Lower leg skin (tissue), 4 donors: ENCODE results near the gene COMT. TPM values are rescaled to one million over a fixed set of nuclear protein-coding genes. Genes with fewer than 3 reads are reported as not detected.

ENCODE experiments used
- DNase-seq, 2 donors: peaks; one replicate each; pipeline ENCODE4 v3.0.0-alpha.2; 2019; ENCODE audit warnings: low spot score in 2 of 2
- H3K4me3 ChIP-seq: fragments of 200-600 bp; sonication (generic); 2 replicates; pipeline ENCODE4 v1.5.1; 2017; ENCODE audit warnings: mild to moderate bottlenecking, low read depth; ENCODE audit not compliant: poor library complexity, severe bottlenecking
- CTCF ChIP-seq, 3 donors: fragments of 450-650 bp; IDR thresholded peaks; one replicate each; pipeline ENCODE4 v1.5.1; 2016; ENCODE audit warnings: antibody characterized with exemption in 3 of 3, mild to moderate bottlenecking in 3 of 3, moderate library complexity in 2 of 3
- POLR2A ChIP-seq, 2 donors: fragments of 450-650 bp; IDR thresholded peaks; one replicate each; pipeline ENCODE4 v1.6.1; 2016 to 2017; ENCODE audit warnings: antibody characterized with exemption in 2 of 2, mild to moderate bottlenecking in 1 of 2, moderate library complexity in 1 of 2
- WGBS, 2 donors: methylation state at CpG; one replicate each; pipeline ENCODE4 v1.1.5; 2018; 5-methylcytosine and 5-hydroxymethylcytosine counted together
- intact Hi-C: fragments of 100-400 bp; cut with DNase I; formaldehyde crosslinking; loops from one replicate; pipeline ENCODE4 v1.15.0; 2023; ENCODE audit warnings: low total_unique reads
- total RNA-seq, 4 donors: library from RNA; depleted of rRNA; stranded (reverse); fragments of >200 nt; gene quantifications; one replicate each; pipeline ENCODE4 v1.1.0, GENCODE V29; 2016

Gene COMT
- total RNA-seq, 4 donors from 2014 or later: 224 to 306 (median 272) TPM

GRCh38 chr22:19977296-19978243 is 36.0 kb downstream of the COMT start:
- no peak for DNase-seq
- H3K4me3 ChIP-seq: no peak overlapping the region
- TF ChIP-seq CTCF (IDR thresholded peaks at IDR 0.05): no peak
- no peak for TF ChIP-seq POLR2A (IDR thresholded peaks at IDR 0.05)
- intact Hi-C loops: no loop called here
- 77 to 84% methylated on average over 25 to 32 of the region's 32 CpGs for WGBS, 2 donors

GRCh38 chr22:19978748-19979147 is 37.2 kb downstream of the COMT start:
- H3K4me3 ChIP-seq: no peak overlapping the region
- TF ChIP-seq CTCF (IDR thresholded peaks at IDR 0.05): no peak
- no peak for TF ChIP-seq POLR2A (IDR thresholded peaks at IDR 0.05)
- no peak for DNase-seq
- intact Hi-C loops: no loop called here
- 90 to 97% methylated on average over 7 to 17 of the region's 17 CpGs for WGBS, 2 donors

GRCh38 chr22:19979712-19980493 is 38.3 kb downstream of the COMT start:
- WGBS, 2 donors: 95% methylated on average over 40 to 52 of the region's 52 CpGs
- H3K4me3 ChIP-seq: no peak overlapping the region
- no peak for TF ChIP-seq POLR2A (IDR thresholded peaks at IDR 0.05)
- no peak for TF ChIP-seq CTCF (IDR thresholded peaks at IDR 0.05)
- DNase-seq: no peak
- intact Hi-C loops: no loop called here

- no peak overlapping the region for H3K4me3 ChIP-seq
- intact Hi-C loops: no loop called here
- DNase-seq: no peak
- TF ChIP-seq CTCF (IDR thresholded peaks at IDR 0.05) (no peak), POLR2A (IDR thresholded peaks at IDR 0.05) (no peak)
- 86 to 91% methylated on average over 7 of the region's 7 CpGs for WGBS, 2 donors
Observed at GRCh38 chr22:19980766-19981165, 39.2 kb downstream of the COMT start.

- H3K4me3 ChIP-seq: no peak overlapping the region
- intact Hi-C loops: no loop called here
- WGBS, 2 donors: 91 to 92% methylated on average over 19 to 33 of the region's 33 CpGs
- no peak for TF ChIP-seq CTCF (IDR thresholded peaks at IDR 0.05)
- no peak for TF ChIP-seq POLR2A (IDR thresholded peaks at IDR 0.05)
- DNase-seq: no peak
Observed at GRCh38 chr22:19981171-19981960, 39.8 kb downstream of the COMT start.
